ENCODE data around the gene SIGLEC8.

The SIGLEC8 gene

GRCh38 chr19:51488491-51488890 is 30.2 kb upstream of the SIGLEC8 start:
- no peak for DNase-seq (ENCODE audit: low read depth)
- TF ChIP-seq, protein P1, sequence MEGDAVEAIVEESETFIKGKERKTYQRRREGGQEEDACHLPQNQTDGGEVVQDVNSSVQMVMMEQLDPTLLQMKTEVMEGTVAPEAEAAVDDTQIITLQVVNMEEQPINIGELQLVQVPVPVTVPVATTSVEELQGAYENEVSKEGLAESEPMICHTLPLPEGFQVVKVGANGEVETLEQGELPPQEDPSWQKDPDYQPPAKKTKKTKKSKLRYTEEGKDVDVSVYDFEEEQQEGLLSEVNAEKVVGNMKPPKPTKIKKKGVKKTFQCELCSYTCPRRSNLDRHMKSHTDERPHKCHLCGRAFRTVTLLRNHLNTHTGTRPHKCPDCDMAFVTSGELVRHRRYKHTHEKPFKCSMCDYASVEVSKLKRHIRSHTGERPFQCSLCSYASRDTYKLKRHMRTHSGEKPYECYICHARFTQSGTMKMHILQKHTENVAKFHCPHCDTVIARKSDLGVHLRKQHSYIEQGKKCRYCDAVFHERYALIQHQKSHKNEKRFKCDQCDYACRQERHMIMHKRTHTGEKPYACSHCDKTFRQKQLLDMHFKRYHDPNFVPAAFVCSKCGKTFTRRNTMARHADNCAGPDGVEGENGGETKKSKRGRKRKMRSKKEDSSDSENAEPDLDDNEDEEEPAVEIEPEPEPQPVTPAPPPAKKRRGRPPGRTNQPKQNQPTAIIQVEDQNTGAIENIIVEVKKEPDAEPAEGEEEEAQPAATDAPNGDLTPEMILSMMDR (IDR thresholded peaks at IDR 0.05; ENCODE audit: control insufficient read depth, insufficient read depth, low read depth, low read length, missing control alignments): no peak

GRCh38 chr19:51485960-51486660 is 27.9 kb upstream of the SIGLEC8 start:
- no peak for DNase-seq (ENCODE audit: low read depth)
- H3K4me3 ChIP-seq (ENCODE audit: control insufficient read depth, low read depth, low read length): no peak overlapping the region
- TF ChIP-seq, protein P1 (IDR thresholded peaks at IDR 0.05; ENCODE audit: control insufficient read depth, insufficient read depth, low read depth, low read length, missing control alignments): no peak

More at GRCh38 chr19:51488491-51488890, 30.2 kb upstream of the SIGLEC8 start:
- H3K4me3 ChIP-seq (ENCODE audit: control insufficient read depth, low read depth, low read length): no peak overlapping the region

- TF ChIP-seq, protein P1 (IDR thresholded peaks at IDR 0.05; ENCODE audit: control insufficient read depth, insufficient read depth, low read depth, low read length, missing control alignments): no peak
- no peak for DNase-seq (ENCODE audit: low read depth)
- no peak overlapping the region for H3K4me3 ChIP-seq (ENCODE audit: control insufficient read depth, low read depth, low read length)
Observed at GRCh38 chr19:51480590-51480989, 22.3 kb upstream of the SIGLEC8 start.

DNA sequence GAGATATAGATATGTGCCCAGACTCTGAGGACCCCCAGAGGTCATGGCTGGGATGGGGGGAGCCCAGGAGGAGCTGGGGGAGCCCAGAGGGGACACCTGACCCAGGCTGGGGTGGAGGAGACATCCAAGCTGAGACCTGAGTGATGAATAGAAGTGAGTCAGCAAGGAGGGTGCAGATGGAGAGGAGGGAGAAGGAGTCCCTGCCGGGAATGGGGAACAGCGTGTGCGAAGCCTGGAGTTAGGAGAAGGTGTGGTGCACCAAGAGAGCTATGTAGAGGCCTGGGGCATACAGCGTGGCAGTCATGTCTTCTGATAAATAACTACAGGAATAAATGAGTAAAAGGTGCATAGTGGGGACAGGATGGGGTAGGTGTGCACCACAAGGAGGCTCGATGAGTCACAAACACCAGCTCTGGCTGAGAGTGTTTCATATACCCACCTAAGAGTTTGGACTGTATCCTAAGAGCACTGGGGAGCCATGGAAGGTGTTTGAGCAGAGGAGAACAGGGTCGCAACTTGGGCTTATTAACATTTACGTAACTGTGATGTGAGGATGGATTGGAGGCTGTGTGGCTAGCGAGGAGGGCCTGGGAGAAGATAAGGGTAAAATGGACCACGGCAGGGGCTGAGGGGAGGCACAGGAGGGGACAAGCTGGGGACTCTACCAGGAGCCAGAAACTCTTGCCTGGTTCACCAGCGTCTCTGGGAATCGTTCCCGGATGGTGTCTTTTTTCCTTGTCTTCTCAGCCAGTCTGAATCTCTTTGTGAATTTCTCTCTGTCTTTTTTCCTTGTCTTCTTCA is 21.5 kb upstream of the SIGLEC8 start:
- H3K4me3 ChIP-seq (ENCODE audit: control insufficient read depth, low read depth, low read length): no peak overlapping the region
- DNase-seq (ENCODE audit: low read depth): no peak
- TF ChIP-seq, protein P1 (IDR thresholded peaks at IDR 0.05; ENCODE audit: control insufficient read depth, insufficient read depth, low read depth, low read length, missing control alignments): no peak

DNA sequence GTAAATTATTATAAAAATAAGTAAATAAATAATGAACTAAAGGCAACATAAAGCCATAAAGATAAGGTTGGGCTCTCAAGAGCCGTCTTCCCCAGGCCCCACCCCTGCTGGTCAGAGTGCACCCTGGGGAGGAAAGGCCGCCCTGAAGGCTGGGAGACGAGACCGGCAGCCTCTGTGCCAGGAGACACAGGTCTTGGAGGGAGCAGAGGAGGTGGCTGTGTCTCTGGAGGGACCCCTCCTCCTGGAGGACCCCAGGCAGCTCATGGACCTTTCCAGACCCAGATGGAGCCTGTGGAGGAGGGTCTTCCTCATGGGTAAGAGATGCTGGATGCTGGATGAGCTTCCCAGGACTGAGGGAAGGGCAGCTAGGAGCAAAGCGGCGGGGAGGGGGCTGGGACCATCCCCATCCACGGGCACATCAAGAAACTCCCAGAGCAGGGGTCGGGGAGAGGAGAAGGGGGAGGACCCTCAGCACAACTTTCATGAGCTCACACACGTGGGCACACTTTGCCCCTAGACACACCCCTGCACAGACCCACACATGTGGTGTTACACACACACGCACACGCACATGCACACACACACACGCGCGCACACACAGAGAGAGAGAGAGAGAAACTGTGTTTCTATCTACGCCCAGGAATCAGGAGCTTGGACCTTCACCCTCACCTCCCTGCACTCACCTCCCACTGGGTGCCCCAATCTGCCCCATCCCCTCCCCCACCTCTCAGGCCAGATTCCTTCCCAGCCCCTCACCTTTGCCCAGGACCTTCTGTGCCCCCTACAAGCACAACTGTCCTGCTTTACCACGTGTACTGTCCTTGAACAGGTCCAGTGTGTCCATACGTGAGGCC is 20.4 kb upstream of the SIGLEC8 start, which contains the start of gene CEACAM18:
TSS of gene CEACAM18 (plus strand) at position 159 of the 854 bp plus-strand sequence.
- TF ChIP-seq, protein P1 (IDR thresholded peaks at IDR 0.05; ENCODE audit: control insufficient read depth, insufficient read depth, low read depth, low read length, missing control alignments): no peak
- H3K4me3 ChIP-seq (ENCODE audit: control insufficient read depth, low read depth, low read length): no peak within 1 kb of the TSS
- no peak for DNase-seq (ENCODE audit: low read depth)

DNA sequence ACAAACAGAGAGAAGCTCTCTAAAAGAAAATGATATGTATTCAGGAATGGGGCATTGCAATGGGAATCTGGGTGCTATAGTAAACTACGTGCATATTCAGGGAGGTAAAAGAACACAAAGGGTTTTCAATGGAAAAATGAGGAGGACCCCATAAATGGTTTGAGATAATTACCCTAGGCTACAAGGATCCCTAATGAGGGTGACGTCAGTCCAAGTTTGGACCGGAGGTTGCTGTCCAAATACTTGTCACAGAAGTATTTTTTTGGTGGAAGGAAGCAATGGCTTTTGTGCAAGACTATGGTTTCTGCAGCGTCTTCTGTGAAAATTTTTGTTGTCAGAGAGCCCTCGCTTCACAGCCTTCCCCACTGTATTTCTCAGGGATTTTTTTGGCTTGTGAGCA is 19.1 kb upstream of the SIGLEC8 start:
- TF ChIP-seq, protein P1 (IDR thresholded peaks at IDR 0.05; ENCODE audit: control insufficient read depth, insufficient read depth, low read depth, low read length, missing control alignments): no peak
- DNase-seq (ENCODE audit: low read depth): no peak
- no peak overlapping the region for H3K4me3 ChIP-seq (ENCODE audit: control insufficient read depth, low read depth, low read length)

Measured in AG09309 (cell line).